HFF-Myc (cell line): ENCODE results near the gene SLC16A7.

Experiments used
- DNase-seq: peaks from one replicate; pipeline ENCODE4 v3.0.0-alpha.2; 2011; ENCODE audit warnings: low read depth; ENCODE audit errors: extremely low read depth
- H3K4me3 ChIP-seq: replicated peaks from 2 replicates; pipeline ENCODE4 v1.5.1; 2011; ENCODE audit warnings: low read depth, mild to moderate bottlenecking, control low read depth, low read length
- TF ChIP-seq, protein P1 (sequence below): IDR thresholded peaks from 2 replicates; pipeline ENCODE4 v1.5.1; 2012; ENCODE audit warnings: mild to moderate bottlenecking, low read depth, low read length, control low read depth; ENCODE audit errors: missing control alignments

Gene SLC16A7

DNA sequence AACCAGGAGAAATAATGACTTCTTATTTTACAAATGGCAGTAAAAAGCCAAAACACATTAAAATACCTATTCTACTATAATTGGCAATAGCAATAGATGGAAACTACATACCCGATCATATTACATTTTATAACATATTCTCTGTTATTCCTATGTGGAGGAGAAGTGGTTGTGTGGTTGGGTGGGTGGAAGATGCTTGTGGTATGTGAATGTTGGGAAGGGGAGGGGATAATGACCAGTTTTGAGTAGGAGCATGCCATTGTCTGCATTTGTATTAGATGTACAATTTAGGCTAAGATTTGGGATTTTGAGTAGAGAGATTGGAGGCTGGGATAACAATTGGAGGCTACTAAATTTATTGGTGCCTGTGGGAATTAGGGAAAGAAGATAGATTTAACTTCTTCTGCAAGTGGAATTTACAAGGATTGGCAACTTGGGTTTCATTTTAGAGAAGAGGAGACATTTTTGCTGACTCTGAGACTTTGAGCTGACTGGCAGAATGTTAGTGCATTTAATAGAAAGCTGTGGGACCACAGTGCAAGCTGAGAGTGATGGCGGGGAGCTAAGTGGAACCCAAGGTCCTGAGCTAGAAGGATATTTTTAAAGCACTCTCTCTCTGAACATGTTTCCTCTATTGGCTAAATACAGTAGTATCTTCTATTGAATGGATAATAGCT is 65.2 kb downstream of the SLC16A7 start:
- no peak for DNase-seq
- no peak overlapping the region for H3K4me3 ChIP-seq
- TF ChIP-seq, protein P1, sequence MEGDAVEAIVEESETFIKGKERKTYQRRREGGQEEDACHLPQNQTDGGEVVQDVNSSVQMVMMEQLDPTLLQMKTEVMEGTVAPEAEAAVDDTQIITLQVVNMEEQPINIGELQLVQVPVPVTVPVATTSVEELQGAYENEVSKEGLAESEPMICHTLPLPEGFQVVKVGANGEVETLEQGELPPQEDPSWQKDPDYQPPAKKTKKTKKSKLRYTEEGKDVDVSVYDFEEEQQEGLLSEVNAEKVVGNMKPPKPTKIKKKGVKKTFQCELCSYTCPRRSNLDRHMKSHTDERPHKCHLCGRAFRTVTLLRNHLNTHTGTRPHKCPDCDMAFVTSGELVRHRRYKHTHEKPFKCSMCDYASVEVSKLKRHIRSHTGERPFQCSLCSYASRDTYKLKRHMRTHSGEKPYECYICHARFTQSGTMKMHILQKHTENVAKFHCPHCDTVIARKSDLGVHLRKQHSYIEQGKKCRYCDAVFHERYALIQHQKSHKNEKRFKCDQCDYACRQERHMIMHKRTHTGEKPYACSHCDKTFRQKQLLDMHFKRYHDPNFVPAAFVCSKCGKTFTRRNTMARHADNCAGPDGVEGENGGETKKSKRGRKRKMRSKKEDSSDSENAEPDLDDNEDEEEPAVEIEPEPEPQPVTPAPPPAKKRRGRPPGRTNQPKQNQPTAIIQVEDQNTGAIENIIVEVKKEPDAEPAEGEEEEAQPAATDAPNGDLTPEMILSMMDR, result no peak

DNA sequence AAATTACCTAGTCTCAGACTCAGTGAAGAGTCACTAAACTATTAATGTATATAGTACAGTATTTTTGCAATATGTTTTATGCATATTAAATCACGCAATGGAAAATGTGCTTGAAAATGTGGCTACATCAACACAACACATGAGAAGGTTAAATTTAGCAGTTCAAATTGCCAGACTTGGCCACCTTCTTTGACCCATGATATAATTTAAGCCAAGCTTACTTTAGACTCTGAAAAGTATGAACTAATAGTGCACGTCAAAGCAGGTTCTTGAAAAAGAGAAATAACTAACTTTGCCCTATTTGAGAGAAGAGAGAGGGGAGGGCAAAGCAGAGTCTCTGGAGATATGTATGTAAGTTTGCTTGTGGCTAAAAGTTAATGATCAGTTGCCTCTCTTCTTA is 68.7 kb downstream of the SLC16A7 start:
- TF ChIP-seq, protein P1, result no peak
- DNase-seq, result no peak
- no peak overlapping the region for H3K4me3 ChIP-seq

DNA sequence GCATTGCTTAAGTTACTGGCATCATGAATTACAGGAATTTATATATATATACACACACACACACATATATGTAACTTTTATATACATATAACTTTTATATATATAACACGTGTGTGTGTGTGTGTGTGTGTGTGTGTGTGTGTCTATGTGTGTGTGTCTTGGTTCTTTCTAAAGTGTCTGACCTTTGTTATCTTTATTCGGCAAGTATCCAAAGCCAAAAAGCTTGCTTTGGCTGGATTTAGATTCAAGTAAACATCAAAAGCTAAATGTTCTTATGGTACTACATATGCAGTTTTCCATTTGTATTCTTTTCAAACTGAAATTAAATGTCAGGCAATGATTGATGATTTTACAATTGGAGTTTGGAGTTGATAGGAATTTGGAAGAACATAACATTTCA is 69.9 kb downstream of the SLC16A7 start:
- no peak overlapping the region for H3K4me3 ChIP-seq
- DNase-seq, result no peak
- TF ChIP-seq, protein P1, result no peak

DNA sequence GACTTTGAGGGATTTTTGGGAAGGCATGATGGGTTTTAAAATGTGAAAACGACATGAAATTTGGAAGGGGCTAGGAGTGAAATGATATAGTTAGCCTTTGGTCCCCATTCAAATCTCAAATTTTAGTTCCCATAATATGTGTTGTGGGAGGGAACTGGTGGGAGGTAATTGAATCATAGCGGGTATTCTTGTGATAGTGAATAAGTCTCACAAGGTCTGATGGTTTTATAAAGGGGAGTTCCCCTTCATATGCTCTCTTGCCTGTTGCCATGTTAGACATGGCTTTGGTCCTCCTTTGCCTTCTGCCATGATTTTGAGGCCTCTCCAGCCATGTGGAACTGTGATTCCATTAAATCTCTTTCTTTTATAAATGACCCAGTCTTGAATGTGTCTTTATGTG is 72.8 kb downstream of the SLC16A7 start:
- TF ChIP-seq, protein P1, result no peak
- DNase-seq, result no peak
- no peak overlapping the region for H3K4me3 ChIP-seq

DNA sequence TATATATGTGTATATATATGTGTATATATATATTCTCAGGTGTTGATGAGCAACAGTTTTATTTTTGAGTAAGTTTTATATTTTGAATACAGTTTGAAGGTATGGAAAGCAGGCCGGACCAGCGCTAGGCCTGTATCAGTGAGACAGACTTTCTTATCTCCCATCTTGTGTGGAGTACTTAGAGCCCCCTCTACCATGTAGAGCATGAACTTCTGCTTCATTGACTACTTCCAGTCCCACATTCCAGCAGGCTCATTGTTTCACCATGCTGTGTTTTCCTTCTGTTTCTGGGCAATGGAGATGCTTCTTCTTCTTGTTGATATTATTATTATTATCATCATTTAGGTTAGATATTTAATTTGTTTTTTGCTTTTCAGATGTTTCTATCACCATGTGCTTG is 76.4 kb downstream of the SLC16A7 start:
- DNase-seq, result no peak
- TF ChIP-seq, protein P1, result no peak
- no peak overlapping the region for H3K4me3 ChIP-seq

DNA sequence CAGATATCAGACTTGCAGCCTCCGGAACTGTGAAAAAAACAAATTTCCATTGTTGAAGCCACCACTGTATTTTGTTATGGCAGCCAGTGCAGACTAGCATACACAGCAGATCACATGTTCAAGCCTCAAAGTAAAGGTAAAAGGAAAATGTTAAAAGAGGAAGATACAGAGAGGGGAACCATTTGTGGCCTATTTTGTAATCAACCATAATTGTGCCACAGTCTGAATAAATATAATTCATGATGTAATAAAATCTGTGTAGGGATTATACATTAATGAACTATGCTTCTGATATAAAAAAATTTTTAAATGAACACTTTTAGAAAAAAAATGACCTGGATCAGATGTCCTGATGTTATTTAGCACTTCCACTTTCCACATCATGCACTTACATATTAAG is 79.6 kb downstream of the SLC16A7 start:
- no peak overlapping the region for H3K4me3 ChIP-seq
- TF ChIP-seq, protein P1, result no peak
- DNase-seq, result no peak

DNA sequence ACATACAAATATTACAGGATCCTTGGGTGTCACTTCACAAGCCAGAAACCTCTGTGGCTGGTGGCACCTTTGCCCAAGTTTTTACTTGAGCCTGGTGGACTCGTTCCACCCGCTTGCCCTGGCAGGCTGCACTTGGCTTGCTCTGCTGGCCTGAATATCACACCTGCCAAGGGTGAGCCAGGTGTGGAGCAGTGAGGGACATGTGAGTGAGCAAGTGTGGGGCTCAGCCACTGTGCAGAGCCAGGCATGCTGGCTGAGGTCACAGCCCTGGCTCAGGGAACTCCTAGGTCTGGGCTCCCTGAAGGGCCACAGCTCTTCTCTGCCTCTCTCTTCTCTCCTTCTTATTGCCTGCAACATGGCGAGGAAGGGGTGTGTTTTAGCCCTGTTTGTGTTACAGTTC is 82.0 kb downstream of the SLC16A7 start:
- H3K4me3 ChIP-seq, result no peak overlapping the region
- DNase-seq, result no peak
- TF ChIP-seq, protein P1, result no peak
